ENCODE measurements around the gene TXNRD1.

DNA sequence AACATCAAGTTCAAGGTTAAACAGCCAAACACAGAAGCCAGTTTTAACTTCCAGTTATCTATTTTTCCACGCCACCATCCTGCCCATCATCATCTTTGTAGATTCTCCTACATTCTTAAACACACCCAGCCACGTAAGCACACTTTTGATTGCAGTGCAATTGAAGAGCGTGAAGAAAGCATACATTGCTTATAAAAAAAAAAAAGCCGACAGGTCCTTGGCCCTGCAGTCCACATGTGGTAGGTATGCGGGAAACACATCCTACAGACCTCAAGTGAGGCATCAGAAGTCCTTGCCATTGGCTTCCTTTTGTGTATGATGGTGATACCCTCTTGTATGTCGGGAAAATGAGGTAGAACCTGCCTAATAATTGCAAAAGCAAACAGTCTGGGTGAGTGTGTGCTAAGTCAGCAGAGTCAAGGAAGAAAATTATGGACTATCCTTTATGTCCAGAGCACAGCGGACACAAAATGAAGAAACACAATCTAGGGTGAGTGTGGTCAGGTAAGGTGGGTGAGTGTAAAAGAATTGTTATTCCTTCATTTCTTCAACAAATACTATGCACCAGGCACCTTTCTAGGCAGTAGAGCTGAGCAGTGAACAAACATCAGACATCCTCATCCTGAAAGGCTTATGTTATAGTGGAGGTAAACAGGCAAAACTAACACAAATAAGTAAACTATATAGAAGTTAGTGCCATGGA, 139.4 kb downstream of the TXNRD1 start:
- TF ChIP-seq, protein P1, sequence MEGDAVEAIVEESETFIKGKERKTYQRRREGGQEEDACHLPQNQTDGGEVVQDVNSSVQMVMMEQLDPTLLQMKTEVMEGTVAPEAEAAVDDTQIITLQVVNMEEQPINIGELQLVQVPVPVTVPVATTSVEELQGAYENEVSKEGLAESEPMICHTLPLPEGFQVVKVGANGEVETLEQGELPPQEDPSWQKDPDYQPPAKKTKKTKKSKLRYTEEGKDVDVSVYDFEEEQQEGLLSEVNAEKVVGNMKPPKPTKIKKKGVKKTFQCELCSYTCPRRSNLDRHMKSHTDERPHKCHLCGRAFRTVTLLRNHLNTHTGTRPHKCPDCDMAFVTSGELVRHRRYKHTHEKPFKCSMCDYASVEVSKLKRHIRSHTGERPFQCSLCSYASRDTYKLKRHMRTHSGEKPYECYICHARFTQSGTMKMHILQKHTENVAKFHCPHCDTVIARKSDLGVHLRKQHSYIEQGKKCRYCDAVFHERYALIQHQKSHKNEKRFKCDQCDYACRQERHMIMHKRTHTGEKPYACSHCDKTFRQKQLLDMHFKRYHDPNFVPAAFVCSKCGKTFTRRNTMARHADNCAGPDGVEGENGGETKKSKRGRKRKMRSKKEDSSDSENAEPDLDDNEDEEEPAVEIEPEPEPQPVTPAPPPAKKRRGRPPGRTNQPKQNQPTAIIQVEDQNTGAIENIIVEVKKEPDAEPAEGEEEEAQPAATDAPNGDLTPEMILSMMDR (conservative IDR thresholded peaks at IDR 0.05 in 1 of 2, IDR thresholded peaks at IDR 0.05 in 1 of 2; ENCODE audit: low read depth in 1 of 2, low read length in 2 of 2) = no peak
- no peak for TF ChIP-seq EZH2 (IDR thresholded peaks at IDR 0.05; ENCODE audit: low read length, missing control alignments)
